ENCODE results near the gene PIK3IP1.
"Not testable (repeated sequence)": the region's sequence is repeated elsewhere in the genome, so short reads cannot be mapped to it uniquely, and the experiment has no call there.

PIK3IP1 gene

DNA sequence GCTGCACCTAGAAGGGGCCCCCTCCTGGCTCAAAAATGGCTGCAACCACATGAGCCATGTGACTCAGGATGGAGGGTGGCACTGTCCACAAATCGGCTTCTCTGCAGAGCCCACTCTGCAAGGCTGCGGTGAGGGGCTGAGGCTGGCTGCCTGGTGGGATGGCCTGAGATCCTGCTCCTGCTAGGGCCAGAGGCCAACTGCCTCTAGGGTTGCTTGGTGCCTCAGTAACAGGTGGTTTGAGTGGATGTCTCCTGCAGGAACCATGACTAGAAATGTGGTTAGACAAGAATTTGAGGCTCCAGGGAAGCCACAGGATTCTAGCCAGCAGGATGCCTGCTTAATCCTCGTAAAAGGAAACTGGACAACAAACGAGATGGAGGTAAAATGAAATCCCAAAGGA, 36.7 kb upstream of the PIK3IP1 start:
- no peaks in the 10 kb centered on the region for H3K9me3 ChIP-seq (ENCODE audit: low read length)
- H3K27ac ChIP-seq (ENCODE audit: low read depth, low read length) = no peak overlapping the region
- no peaks in the 10 kb centered on the region for H3K27me3 ChIP-seq (ENCODE audit: control insufficient read depth in 1 of 2, insufficient read depth in 2 of 2, low read length in 2 of 2)
- peaks cover 68% of the 10 kb centered on the region for H3K36me3 ChIP-seq (ENCODE audit: insufficient read depth, low read length)
- no peak overlapping the region for H3K4me3 ChIP-seq (ENCODE audit: low read depth in 1 of 2, low read length in 2 of 2)
- peaks cover under 1% of the 10 kb centered on the region for H3K4me1 ChIP-seq (ENCODE audit: insufficient read depth, low read length)
- no peak overlapping the region for H3K9ac ChIP-seq (ENCODE audit: low read length)

DNA sequence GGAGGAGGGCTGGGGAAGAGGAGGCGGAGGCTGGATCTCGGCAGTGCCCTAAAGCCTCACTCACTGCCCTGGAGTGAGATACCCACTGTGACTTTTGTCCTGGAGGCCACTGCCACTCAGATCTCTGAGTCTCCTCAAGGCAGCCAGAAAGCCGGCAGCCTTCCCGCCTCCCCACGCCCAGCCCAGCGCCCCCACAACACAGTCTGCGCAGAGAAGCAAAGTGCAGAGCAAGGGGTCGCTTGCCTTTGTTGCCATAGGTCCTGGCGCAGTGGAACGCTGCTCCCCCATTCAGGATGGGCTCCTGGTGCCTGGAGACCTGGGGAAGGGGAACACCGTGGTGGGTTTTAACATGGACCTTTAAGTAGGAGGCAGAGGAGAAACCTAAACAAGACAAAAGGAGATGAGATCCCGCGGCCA, 36.3 kb upstream of the PIK3IP1 start:
- Histone ChIP-seq H3K27ac (ENCODE audit: low read depth, low read length) (no peak overlapping the region), H3K4me3 (ENCODE audit: low read depth in 1 of 2, low read length in 2 of 2) (no peak overlapping the region), H3K27me3 (ENCODE audit: control insufficient read depth in 1 of 2, insufficient read depth in 2 of 2, low read length in 2 of 2) (no peaks in the 10 kb centered on the region), H3K4me1 (ENCODE audit: insufficient read depth, low read length) (no peaks in the 10 kb centered on the region), H3K9ac (ENCODE audit: low read length) (no peak overlapping the region), H3K36me3 (ENCODE audit: insufficient read depth, low read length) (peaks cover 63% of the 10 kb centered on the region), H3K9me3 (ENCODE audit: low read length) (no peaks in the 10 kb centered on the region)

GRCh38 chr22:31327806-31328543, 35.7 kb upstream of the PIK3IP1 start:
- Histone ChIP-seq H3K4me1 (ENCODE audit: insufficient read depth, low read length) (no peaks in the 10 kb centered on the region), H3K27ac (ENCODE audit: low read depth, low read length) (no peak overlapping the region), H3K27me3 (ENCODE audit: control insufficient read depth in 1 of 2, insufficient read depth in 2 of 2, low read length in 2 of 2) (no peaks in the 10 kb centered on the region), H3K36me3 (ENCODE audit: insufficient read depth, low read length) (peaks cover 61% of the 10 kb centered on the region), H3K9me3 (ENCODE audit: low read length) (no peaks in the 10 kb centered on the region), H3K4me3 (ENCODE audit: low read depth in 1 of 2, low read length in 2 of 2) (no peak overlapping the region), H3K9ac (ENCODE audit: low read length) (no peak overlapping the region)

DNA sequence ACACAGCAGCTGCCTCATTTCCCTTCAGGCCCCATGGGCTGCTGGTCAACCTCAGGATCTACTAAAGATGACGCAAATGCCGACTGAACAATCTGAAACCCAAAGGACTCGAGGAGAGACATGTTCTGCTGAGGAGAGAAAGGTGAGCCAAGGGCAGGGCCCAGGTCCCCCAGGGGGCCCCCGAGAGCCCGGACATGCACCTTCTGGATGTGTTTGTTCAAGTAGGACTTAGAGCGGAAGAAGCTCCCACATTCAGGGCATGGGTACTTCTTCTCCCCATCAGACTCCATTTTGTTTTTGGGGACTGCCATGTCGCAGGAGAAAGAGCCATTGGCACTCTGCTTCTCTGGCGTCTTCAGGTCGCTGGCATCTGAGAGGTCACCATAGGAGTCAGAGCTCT, 34.6 kb upstream of the PIK3IP1 start:
- H3K36me3 ChIP-seq (ENCODE audit: insufficient read depth, low read length) = peaks cover 50% of the 10 kb centered on the region

DNA sequence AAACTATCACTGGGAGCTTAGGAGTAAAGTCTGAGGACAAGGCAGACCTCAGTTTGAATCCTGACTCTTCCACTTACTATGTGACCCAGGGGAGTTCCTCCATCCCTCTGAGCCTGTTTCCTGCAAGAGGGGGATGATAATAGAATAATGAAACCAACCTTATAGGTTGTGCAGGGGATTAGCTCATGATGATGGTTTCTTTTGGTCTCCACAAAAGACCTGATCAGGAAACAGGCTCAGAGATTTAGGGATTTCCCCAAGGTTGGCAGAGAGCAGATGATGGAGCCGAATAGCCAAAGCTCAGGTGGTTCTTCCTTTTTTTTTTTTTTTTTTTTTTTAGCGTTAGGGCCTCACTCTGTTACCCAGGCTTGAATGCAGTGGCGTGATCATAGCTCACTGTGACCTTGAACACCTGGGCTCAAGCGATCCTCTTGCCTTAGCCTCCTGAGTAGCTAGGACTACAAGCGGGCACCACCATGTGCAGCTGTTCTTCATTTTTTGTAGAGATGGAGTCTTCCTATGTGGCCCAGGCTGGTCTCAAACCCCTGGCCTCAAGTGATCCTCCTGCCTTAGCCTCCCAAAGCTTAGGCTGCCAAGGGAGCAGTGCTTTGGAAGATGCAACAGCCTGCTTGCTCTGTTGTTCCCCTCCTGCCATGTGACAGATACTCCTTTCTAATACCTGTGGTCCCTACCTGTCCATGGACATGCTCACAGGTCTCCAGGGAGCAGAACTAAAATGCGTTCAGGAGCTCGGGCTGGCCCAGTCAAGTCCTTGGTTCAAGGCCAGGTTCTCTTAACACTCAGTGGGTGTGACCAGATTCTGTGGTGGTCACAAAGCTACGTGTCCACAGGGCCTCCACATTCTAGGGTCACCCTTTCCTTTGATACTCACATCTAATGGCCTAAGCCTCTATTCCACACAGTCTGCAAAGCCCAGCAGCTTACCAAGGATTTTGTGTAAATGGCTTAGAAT, 31.6 kb upstream of the PIK3IP1 start:
- Histone ChIP-seq H3K27ac (ENCODE audit: low read depth, low read length) (no peak overlapping the region), H3K4me3 (ENCODE audit: low read depth in 1 of 2, low read length in 2 of 2) (no peak overlapping the region), H3K27me3 (ENCODE audit: control insufficient read depth in 1 of 2, insufficient read depth in 2 of 2, low read length in 2 of 2) (no peaks in the 10 kb centered on the region), H3K9ac (ENCODE audit: low read length) (no peak overlapping the region), H3K4me1 (ENCODE audit: insufficient read depth, low read length) (no peaks in the 10 kb centered on the region), H3K36me3 (ENCODE audit: insufficient read depth, low read length) (peaks cover 32% of the 10 kb centered on the region), H3K9me3 (ENCODE audit: low read length) (no peaks in the 10 kb centered on the region)

More for the DNA sequence above, 34.6 kb upstream of the PIK3IP1 start:
- Histone ChIP-seq H3K4me3 (ENCODE audit: low read depth in 1 of 2, low read length in 2 of 2) (no peak overlapping the region), H3K27ac (ENCODE audit: low read depth, low read length) (no peak overlapping the region), H3K4me1 (ENCODE audit: insufficient read depth, low read length) (no peaks in the 10 kb centered on the region), H3K9me3 (ENCODE audit: low read length) (no peaks in the 10 kb centered on the region), H3K27me3 (ENCODE audit: control insufficient read depth in 1 of 2, insufficient read depth in 2 of 2, low read length in 2 of 2) (no peaks in the 10 kb centered on the region), H3K9ac (ENCODE audit: low read length) (no peak overlapping the region)

DNA sequence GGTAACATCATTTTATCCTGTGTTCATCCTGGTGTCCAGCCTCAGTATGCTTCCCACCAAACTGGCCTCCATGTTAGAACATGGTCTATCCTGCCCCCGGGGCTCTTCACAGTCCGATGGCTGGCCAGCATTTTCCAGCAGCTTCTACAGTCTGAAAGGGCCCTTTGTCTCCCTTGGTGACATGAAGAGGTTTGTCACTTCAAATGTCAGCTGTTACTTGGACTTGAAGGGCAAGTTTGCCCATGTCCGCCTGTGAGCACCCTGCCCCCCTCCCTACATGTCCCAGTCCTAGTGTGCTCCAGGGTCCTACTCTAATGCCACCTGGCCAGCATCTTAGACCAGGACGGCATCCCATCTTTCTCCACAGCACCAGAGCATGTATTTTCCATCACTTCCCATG, 29.1 kb upstream of the PIK3IP1 start:
- H3K36me3 ChIP-seq (ENCODE audit: insufficient read depth, low read length) = peaks cover 10% of the 10 kb centered on the region
- no peaks in the 10 kb centered on the region for H3K27me3 ChIP-seq (ENCODE audit: control insufficient read depth in 1 of 2, insufficient read depth in 2 of 2, low read length in 2 of 2)
- no peaks in the 10 kb centered on the region for H3K9me3 ChIP-seq (ENCODE audit: low read length)
- no peak overlapping the region for H3K27ac ChIP-seq (ENCODE audit: low read depth, low read length)
- H3K9ac ChIP-seq (ENCODE audit: low read length) = no peak overlapping the region
- H3K4me3 ChIP-seq (ENCODE audit: low read depth in 1 of 2, low read length in 2 of 2) = no peak overlapping the region
- H3K4me1 ChIP-seq (ENCODE audit: insufficient read depth, low read length) = no peaks in the 10 kb centered on the region

GRCh38 chr22:31314220-31314619, 21.9 kb upstream of the PIK3IP1 start:
- H3K27ac ChIP-seq (ENCODE audit: low read depth, low read length); H3K4me3 ChIP-seq (ENCODE audit: low read depth in 1 of 2, low read length in 2 of 2); H3K9me3 ChIP-seq (ENCODE audit: low read length); H3K27me3 ChIP-seq (ENCODE audit: control insufficient read depth in 1 of 2, insufficient read depth in 2 of 2, low read length in 2 of 2); H3K4me1 ChIP-seq (ENCODE audit: insufficient read depth, low read length); H3K9ac ChIP-seq (ENCODE audit: low read length); H3K36me3 ChIP-seq (ENCODE audit: insufficient read depth, low read length): not testable (repeated sequence)

DNA sequence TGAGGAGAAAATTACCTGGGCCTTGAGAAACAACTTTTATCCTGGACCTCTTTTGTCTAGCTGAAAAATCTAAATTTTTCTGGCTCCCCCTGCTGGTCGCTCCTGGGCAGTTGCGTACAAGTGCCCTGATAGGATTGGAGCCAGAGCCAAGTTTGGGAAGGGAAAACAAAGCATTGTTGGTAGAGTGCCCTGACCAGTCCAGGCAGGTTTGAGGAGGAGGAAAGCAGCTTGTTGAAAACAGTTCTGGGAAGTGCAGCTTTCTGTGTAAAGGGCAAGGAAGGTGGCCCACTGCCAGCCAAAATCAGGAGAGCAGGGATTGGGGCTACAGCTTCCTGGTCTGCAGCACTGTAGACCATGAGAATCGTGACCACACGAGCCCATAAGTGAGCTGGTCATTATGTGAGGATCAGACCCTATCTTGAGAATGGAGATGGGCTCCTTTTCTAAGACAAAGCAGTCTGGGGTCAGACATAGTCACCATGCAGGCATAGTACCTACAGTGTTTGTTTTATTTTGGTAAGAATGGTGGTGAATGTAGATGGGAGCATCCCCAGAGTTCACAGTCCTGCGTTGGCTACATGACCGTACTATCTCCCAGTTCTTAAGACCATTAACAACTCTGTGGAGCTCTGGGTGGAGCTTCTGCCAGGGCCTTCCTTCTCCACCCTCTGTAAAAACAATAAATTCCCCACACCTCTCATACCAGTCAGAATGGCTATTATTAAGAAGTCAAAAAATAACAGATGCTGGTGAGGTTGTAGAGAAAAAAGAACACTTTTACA, 21.3 kb upstream of the PIK3IP1 start:
- Histone ChIP-seq H3K4me1 (ENCODE audit: insufficient read depth, low read length) (peaks cover 7% of the 10 kb centered on the region), H3K9me3 (ENCODE audit: low read length) (no peaks in the 10 kb centered on the region), H3K9ac (ENCODE audit: low read length) (no peak overlapping the region), H3K27ac (ENCODE audit: low read depth, low read length) (no peak overlapping the region), H3K27me3 (ENCODE audit: control insufficient read depth in 1 of 2, insufficient read depth in 2 of 2, low read length in 2 of 2) (no peaks in the 10 kb centered on the region), H3K36me3 (ENCODE audit: insufficient read depth, low read length) (no peaks in the 10 kb centered on the region), H3K4me3 (ENCODE audit: low read depth in 1 of 2, low read length in 2 of 2) (no peak overlapping the region)

- Histone ChIP-seq H3K4me3 (ENCODE audit: low read depth in 1 of 2, low read length in 2 of 2) (no peak overlapping the region), H3K27ac (ENCODE audit: low read depth, low read length) (no peak overlapping the region), H3K4me1 (ENCODE audit: insufficient read depth, low read length) (peaks cover 2% of the 10 kb centered on the region), H3K9ac (ENCODE audit: low read length) (no peak overlapping the region), H3K9me3 (ENCODE audit: low read length) (no peaks in the 10 kb centered on the region), H3K27me3 (ENCODE audit: control insufficient read depth in 1 of 2, insufficient read depth in 2 of 2, low read length in 2 of 2) (no peaks in the 10 kb centered on the region), H3K36me3 (ENCODE audit: insufficient read depth, low read length) (no peaks in the 10 kb centered on the region)
Observed at GRCh38 chr22:31308181-31308580, 15.9 kb upstream of the PIK3IP1 start.

DNA sequence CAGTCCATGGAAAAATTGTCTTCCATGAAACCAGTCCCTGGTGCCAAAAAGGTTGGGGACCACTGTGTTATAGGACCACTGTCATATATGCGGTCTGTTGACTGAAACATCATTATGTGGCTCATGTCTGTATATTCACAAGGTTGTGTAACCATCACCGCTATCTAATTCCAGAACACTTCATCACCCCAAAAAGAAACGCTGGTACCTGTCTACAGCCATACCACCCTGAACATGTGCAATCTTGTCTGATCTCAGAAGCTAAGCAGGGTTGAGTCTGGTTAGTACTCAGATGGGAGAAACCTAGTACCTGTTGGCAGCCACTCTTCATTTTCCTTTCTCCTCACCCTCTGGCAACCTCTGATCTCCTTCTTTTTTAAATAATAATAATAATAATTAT, 12.9 kb upstream of the PIK3IP1 start:
- H3K27me3 ChIP-seq (ENCODE audit: control insufficient read depth in 1 of 2, insufficient read depth in 2 of 2, low read length in 2 of 2) = no peaks in the 10 kb centered on the region
- H3K4me3 ChIP-seq (ENCODE audit: low read depth in 1 of 2, low read length in 2 of 2) = no peak overlapping the region
- no peaks in the 10 kb centered on the region for H3K9me3 ChIP-seq (ENCODE audit: low read length)
- no peak overlapping the region for H3K27ac ChIP-seq (ENCODE audit: low read depth, low read length)
- no peaks in the 10 kb centered on the region for H3K36me3 ChIP-seq (ENCODE audit: insufficient read depth, low read length)
- H3K9ac ChIP-seq (ENCODE audit: low read length) = no peak overlapping the region
- H3K4me1 ChIP-seq (ENCODE audit: insufficient read depth, low read length) = no peaks in the 10 kb centered on the region

DNA sequence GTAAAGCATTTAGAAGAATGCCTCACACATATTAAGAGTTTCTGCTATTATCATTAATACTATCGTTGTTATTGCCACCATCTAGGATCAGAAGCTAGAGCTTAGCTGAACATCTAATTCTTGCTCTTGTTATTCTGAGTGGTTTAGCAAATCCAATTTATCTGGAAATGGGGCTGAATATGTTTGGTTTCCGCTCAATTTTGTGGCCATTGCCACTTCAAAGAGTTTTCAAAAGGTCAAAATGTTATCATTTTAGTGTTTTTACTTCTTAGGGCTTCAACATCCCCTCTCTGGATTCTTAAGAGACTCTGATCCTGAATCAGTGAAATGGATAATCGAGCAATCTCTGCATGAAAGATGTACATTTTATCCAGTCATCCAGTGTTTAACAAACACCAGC, 10.2 kb upstream of the PIK3IP1 start:
- no peaks in the 10 kb centered on the region for H3K4me1 ChIP-seq (ENCODE audit: insufficient read depth, low read length)
- no peaks in the 10 kb centered on the region for H3K9me3 ChIP-seq (ENCODE audit: low read length)
- no peak overlapping the region for H3K9ac ChIP-seq (ENCODE audit: low read length)

More for the DNA sequence above, 10.2 kb upstream of the PIK3IP1 start:
- no peaks in the 10 kb centered on the region for H3K36me3 ChIP-seq (ENCODE audit: insufficient read depth, low read length)
- H3K27ac ChIP-seq (ENCODE audit: low read depth, low read length) = no peak overlapping the region
- no peaks in the 10 kb centered on the region for H3K27me3 ChIP-seq (ENCODE audit: control insufficient read depth in 1 of 2, insufficient read depth in 2 of 2, low read length in 2 of 2)
- H3K4me3 ChIP-seq (ENCODE audit: low read depth in 1 of 2, low read length in 2 of 2) = no peak overlapping the region

All from muscle layer of colon (tissue), 2 donors.